K562 (cell line): ENCODE measurements around the gene RGS3. TPM values are rescaled to one million over a fixed set of nuclear protein-coding genes. Genes with fewer than 3 reads are reported as not detected.

Experiments
- ADNP ChIP-seq: fragments of 200-800 bp; sonication (Bioruptor generic); IDR thresholded peaks from 2 replicates; pipeline ENCODE4 v1.6.1; 2016; ENCODE audit warnings: missing genetic modification characterization, missing compliant biosample characterization
- BRD9 ChIP-seq: fragments of 450-650 bp; IDR thresholded peaks from 2 replicates; pipeline ENCODE4 v1.6.1; 2018; ENCODE audit warnings: low read depth; ENCODE audit not compliant: partially characterized antibody
- CCNT2 ChIP-seq: IDR thresholded peaks from 2 replicates; pipeline ENCODE4 v1.6.1; 2011; ENCODE audit warnings: borderline replicate concordance, low read depth, mild to moderate bottlenecking, moderate library complexity, mixed read lengths, low read length; ENCODE audit not compliant: insufficient read length; ENCODE audit errors: extremely low read depth
- CGGBP1 ChIP-seq: fragments of 250-450 bp; sonication (Bioruptor Pico); IDR thresholded peaks from 2 replicates; pipeline ENCODE4 v1.9.0; 2021; ENCODE audit warnings: mild to moderate bottlenecking
- CREB3L1 ChIP-seq: fragments of 450-650 bp; IDR thresholded peaks from 2 replicates; pipeline ENCODE4 v1.6.1; 2014; ENCODE audit warnings: low read depth, mild to moderate bottlenecking, moderate library complexity, borderline replicate concordance
- CREB5 ChIP-seq: fragments of 250-450 bp; sonication (Bioruptor Pico); IDR thresholded peaks from 2 replicates; pipeline ENCODE4 v1.5.0; 2020; ENCODE audit warnings: mild to moderate bottlenecking
- GABPA ChIP-seq: fragments of 200-800 bp; sonication (Bioruptor generic); conservative IDR thresholded peaks from 2 replicates; pipeline ENCODE4 v1.6.1; 2016; ENCODE audit warnings: low read depth, missing genetic modification characterization, missing compliant biosample characterization
- HDAC6 ChIP-seq: IDR thresholded peaks from 2 replicates; pipeline ENCODE4 v1.6.1; 2012; ENCODE audit warnings: low read depth, mild to moderate bottlenecking, control low read depth, inconsistent platforms, low read length, moderate library complexity
- HNRNPLL ChIP-seq: fragments of 200-400 bp; formaldehyde crosslinking; IDR thresholded peaks from 2 replicates; pipeline ENCODE4 v1.6.1; 2017; ENCODE audit warnings: low read length, low read depth, mild to moderate bottlenecking; ENCODE audit not compliant: poor library complexity, severe bottlenecking
- ILF3 ChIP-seq: fragments of 450-650 bp; IDR thresholded peaks from 2 replicates; pipeline ENCODE4 v1.6.1; 2018; ENCODE audit warnings: antibody characterized with exemption, mild to moderate bottlenecking, moderate library complexity, borderline replicate concordance
- MEF2D ChIP-seq: conservative IDR thresholded peaks from 2 replicates; pipeline ENCODE4 v1.6.1; 2016; ENCODE audit warnings: low read depth, missing genetic modification characterization, missing compliant biosample characterization
- NFE2 ChIP-seq: IDR thresholded peaks from 2 replicates; pipeline ENCODE4 v1.6.1; 2014; ENCODE audit warnings: antibody characterized with exemption, low read depth
- NONO ChIP-seq, 2 experiments: fragments of 200-400 bp in 1 of 2; fragments of 450-650 bp in 1 of 2; formaldehyde crosslinking in 1 of 2; IDR thresholded peaks; 2 replicates each; pipeline ENCODE4 v1.6.1; 2017; ENCODE audit warnings: low read depth in 2 of 2, mild to moderate bottlenecking in 2 of 2, moderate library complexity in 2 of 2, low read length in 1 of 2
- PML ChIP-seq: IDR thresholded peaks from 2 replicates; pipeline ENCODE4 v1.6.1; 2012; ENCODE audit warnings: low read length, inconsistent platforms
- RBM39 ChIP-seq: fragments of 200-400 bp; formaldehyde crosslinking; optimal IDR thresholded peaks from 2 replicates; pipeline ENCODE3; 2018; ENCODE audit warnings: low read depth, low read length
- RHOXF2B ChIP-seq: fragments of 250-450 bp; sonication (Bioruptor Pico); conservative IDR thresholded peaks from 2 replicates; pipeline ENCODE4 v1.5.1; 2021
- SLC30A9 ChIP-seq: fragments of 250-450 bp; sonication (Bioruptor Pico); IDR thresholded peaks from 2 replicates; pipeline ENCODE4 v1.8.0; 2022; ENCODE audit warnings: mild to moderate bottlenecking, moderate library complexity
- TAF9B ChIP-seq: fragments of 450-650 bp; IDR thresholded peaks from 2 replicates; pipeline ENCODE4 v1.6.1; 2018; ENCODE audit warnings: mild to moderate bottlenecking; ENCODE audit not compliant: partially characterized antibody
- THRB ChIP-seq: fragments of 450-650 bp; formaldehyde crosslinking; conservative IDR thresholded peaks from 2 replicates; pipeline ENCODE4 v1.4.0; 2022; ENCODE audit warnings: mild to moderate bottlenecking, missing genetic modification characterization
- USF1 ChIP-seq: sonication (generic); formaldehyde crosslinking; IDR thresholded peaks from 2 replicates; pipeline ENCODE4 v1.9.0; 2022; ENCODE audit warnings: mild to moderate bottlenecking, missing genetic modification reagents
- ZNF143 ChIP-seq: sonication (generic); formaldehyde crosslinking; IDR thresholded peaks from 2 replicates; pipeline ENCODE4 v1.9.0; 2022; ENCODE audit warnings: mild to moderate bottlenecking, missing genetic modification reagents
- ZNF354B ChIP-seq: fragments of 250-450 bp; sonication (Bioruptor Pico); IDR thresholded peaks from 2 replicates; pipeline ENCODE4 v1.4.0; 2020
- ZNF551 ChIP-seq: fragments of 250-450 bp; sonication (Bioruptor Pico); IDR thresholded peaks from 2 replicates; pipeline ENCODE4 v1.5.0; 2021; ENCODE audit warnings: mild to moderate bottlenecking, moderate library complexity
- ZNF644 ChIP-seq: fragments of 200-800 bp; sonication (Bioruptor generic); IDR thresholded peaks from 2 replicates; pipeline ENCODE4 v1.6.1; 2016; ENCODE audit warnings: low read depth, missing genetic modification characterization, missing compliant biosample characterization
- polyA plus RNA-seq, 8 experiments: library from polyadenylated mRNA; depleted of rRNA in 4 of 8; stranded (reverse) in 5 of 8; unstranded in 3 of 8; fragments of >200 nt; fragmentation: Nextera tagmentation in 2 of 8; fragmentation: Illumina TruSeq in 1 of 8; extraction: Ambion mirVana in 2 of 8; extraction: Trizol in 1 of 8; gene quantifications; 2 replicates each; pipeline versions ENCODE4 v1.2.1 to v1.2.3, GENCODE V29; 2011 to 2014; ENCODE audit warnings: inconsistent platforms in 1 of 8, missing spikeins in 1 of 8
- total RNA-seq, 7 experiments: library from RNA; depleted of rRNA in 6 of 7; stranded (reverse); fragments of >200 nt in 6 of 7; fragmentation: Illumina TruSeq in 2 of 7; extraction: Trizol in 2 of 7; gene quantifications; 2 replicates each; pipeline versions ENCODE4 v1.2.1 to v1.2.3, GENCODE V29; 2011 to 2021; ENCODE audit warnings: low replicate concordance in 1 of 7

The RGS3 gene
- total and polyA plus RNA-seq, 9 of the 15 experiments (the other 6 are each of a cell fraction or from before 2014, with no cell fraction given) = 0.08 to 2.9 (median 0.95) TPM

- TF ChIP-seq CREB5 (CRISPR knock-in tag) (no peak), GABPA (tag) (no peak), ILF3 (no peak), USF1 (CRISPR knock-in tag) (no peak), NFE2 (no peak), MEF2D (tag) (no peak), ZNF644 (tag) (no peak), BRD9 (no peak), THRB (CRISPR knock-in tag) (peak; percentile 91), CGGBP1 (no peak), ZNF551 (CRISPR knock-in tag) (no peak), HDAC6 (no peak), ZNF143 (no peak), PML (no peak), RBM39 (no peak), ADNP (tag) (no peak), TAF9B (no peak), ZNF354B (CRISPR knock-in tag) (no peak), SLC30A9 (no peak), HNRNPLL (no peak), NONO (IDR thresholded peaks at IDR 0.05; ENCODE audit: low read depth in 2 of 2, low read length in 1 of 2) (no peak), CCNT2 (no peak), CREB3L1 (no peak), RHOXF2B (CRISPR knock-in tag) (no peak)
These were observed 108.7 kb downstream of the RGS3 start (continued) for GRCh38 chr9:113572076-113572861.
